Endothelial cell of umbilical vein (primary cell): ENCODE data around the gene MYO6. TPM values are rescaled to one million over a fixed set of nuclear protein-coding genes. Genes with fewer than 3 reads are reported as not detected.

Experiments
- BruUV-seq: library from RNA; stranded (reverse); fragments of 400-500 nt; replicated peaks from 2 replicates; lab custom pipeline; 2021; lab: Mats Ljungman, UMichigan
- CTCF ChIA-PET: fragments of 300-600, 350-600 bp; sonication (Branson Sonifier 250); formaldehyde crosslinking; loops from one replicate; lab custom pipeline; 2021; ENCODE audit warnings: antibody characterized with exemption, inconsistent platforms; lab: Charles Lee
- POLR2A ChIA-PET: fragments of 300-600, 350-600 bp; sonication (Branson Sonifier 250); formaldehyde crosslinking; loops from one replicate; lab custom pipeline; 2021; ENCODE audit warnings: antibody characterized with exemption, inconsistent platforms; lab: Charles Lee
- DNase-seq: peaks from one replicate; pipeline ENCODE4 v3.0.0-alpha.2; 2011; ENCODE audit warnings: low read depth, low spot score
- FAIRE-seq: peaks from 2 replicates; lab custom pipeline; 2011; peaks lifted over from hg19 to GRCh38; lab: Jason Lieb, UNC
- H2AFZ ChIP-seq: 2 replicates; pipeline ENCODE4 v1.6.0; 2012; ENCODE audit warnings: low read depth, low read length, control low read depth, inconsistent platforms
- H3K27ac ChIP-seq: 2 replicates; pipeline ENCODE4 v1.5.1; 2011; ENCODE audit warnings: low read depth, mild to moderate bottlenecking, control low read depth, low read length, moderate library complexity; ENCODE audit not compliant: insufficient read depth
- H3K27me3 ChIP-seq, 2 experiments: 2 replicates each; pipeline versions ENCODE4 v1.6.0 to v1.6.1; 2011; ENCODE audit warnings: low read length in 2 of 2, mixed read lengths in 1 of 2; ENCODE audit not compliant: control insufficient read depth in 2 of 2, insufficient read depth in 2 of 2
- H3K36me3 ChIP-seq, 2 experiments: 2 replicates in 1 of 2; 3 replicates in 1 of 2; pipeline ENCODE4 v1.5.1; 2011; ENCODE audit warnings: low read length in 2 of 2, mild to moderate bottlenecking in 1 of 2, moderate library complexity in 1 of 2; ENCODE audit not compliant: control insufficient read depth in 2 of 2, insufficient read depth in 2 of 2; ENCODE audit errors: extremely low read depth in 1 of 2
- H3K4me1 ChIP-seq: 3 replicates; pipeline ENCODE4 v1.5.1; 2011; ENCODE audit warnings: mild to moderate bottlenecking, low read length; ENCODE audit not compliant: control insufficient read depth, insufficient read depth; ENCODE audit errors: extremely low read depth
- H3K4me2 ChIP-seq: 2 replicates; pipeline ENCODE4 v1.6.1; 2011; ENCODE audit warnings: low read length, control low read depth, mixed read lengths; ENCODE audit not compliant: insufficient read depth
- H3K4me3 ChIP-seq, 3 experiments: fragments of 200-600 bp in 1 of 3; sonication (generic), shearing (Covaris generic) in 1 of 3; replicated peaks in 1 of 3; 2 replicates each; pipeline ENCODE4 v1.5.1; 2011 to 2016; ENCODE audit warnings: control low read depth in 3 of 3, low read length in 3 of 3, mild to moderate bottlenecking in 2 of 3, inconsistent platforms in 1 of 3, low read depth in 1 of 3, moderate library complexity in 1 of 3; ENCODE audit not compliant: insufficient read depth in 1 of 3
- H3K79me2 ChIP-seq: 2 replicates; pipeline ENCODE4 v1.6.0; 2012; ENCODE audit warnings: low read length, inconsistent platforms; ENCODE audit not compliant: control insufficient read depth, insufficient read depth
- H3K9ac ChIP-seq: replicated peaks from 2 replicates; pipeline ENCODE3; 2011; ENCODE audit warnings: low read length, control low read depth; ENCODE audit not compliant: insufficient read depth; ENCODE audit errors: extremely low read depth
- H3K9me1 ChIP-seq: replicated peaks from 3 replicates; pipeline ENCODE4 v1.6.0; 2011; ENCODE audit warnings: mild to moderate bottlenecking, low read length; ENCODE audit not compliant: control insufficient read depth, insufficient read depth; ENCODE audit errors: extremely low read depth
- H3K9me3 ChIP-seq: replicated peaks from 2 replicates; pipeline ENCODE4 v1.5.1; 2012; ENCODE audit warnings: low read length, inconsistent platforms; ENCODE audit not compliant: control insufficient read depth, insufficient read depth
- H4K20me1 ChIP-seq: replicated peaks from 2 replicates; pipeline ENCODE3; 2011; ENCODE audit warnings: mild to moderate bottlenecking, low read length; ENCODE audit not compliant: control insufficient read depth, insufficient read depth; ENCODE audit errors: extremely low read depth
- EZH2 ChIP-seq: IDR thresholded peaks from 2 replicates; pipeline ENCODE4 v1.6.1; 2012; ENCODE audit warnings: borderline replicate concordance, low read depth, mild to moderate bottlenecking, moderate library complexity, low read length, inconsistent platforms; ENCODE audit not compliant: severe bottlenecking
- FOS ChIP-seq: IDR thresholded peaks from 2 replicates; pipeline ENCODE4 v1.6.1; 2011; ENCODE audit warnings: mild to moderate bottlenecking, low read length, moderate library complexity, borderline replicate concordance; ENCODE audit not compliant: insufficient read depth
- GATA2 ChIP-seq: IDR thresholded peaks from 2 replicates; pipeline ENCODE4 v1.7.0; 2011; ENCODE audit warnings: low read depth, mild to moderate bottlenecking, moderate library complexity, mixed read lengths, low read length; ENCODE audit not compliant: insufficient read length, insufficient read depth
- JUN ChIP-seq: IDR thresholded peaks from 2 replicates; pipeline ENCODE4 v1.6.1; 2011; ENCODE audit warnings: borderline replicate concordance, low read depth; ENCODE audit not compliant: insufficient read length, insufficient read depth
- MYC ChIP-seq: IDR thresholded peaks from one replicate; pipeline ENCODE4 v1.6.1; 2011; ENCODE audit warnings: mild to moderate bottlenecking, low read depth, low read length
- POLR2A ChIP-seq: IDR thresholded peaks from 2 replicates; pipeline ENCODE4 v1.6.1; 2012; ENCODE audit warnings: low read depth, mild to moderate bottlenecking, control low read depth, low read length
- POLR2AphosphoS5 ChIP-seq: IDR thresholded peaks from 2 replicates; pipeline ENCODE4 v1.6.1; 2012; ENCODE audit warnings: low read depth, mild to moderate bottlenecking, control low read depth, low read length, moderate library complexity; ENCODE audit not compliant: insufficient read depth
- dilution Hi-C: fragments of 300-500 bp; cut with MboI; formaldehyde crosslinking; loops from one replicate; pipeline ENCODE4 v1.15.0; 2019; ENCODE audit warnings: low sequenced_read_pairs; ENCODE audit not compliant: extremely low pct_ligation_motif_present
- intact Hi-C: fragments of 100-400 bp; cut with micrococcal nuclease; formaldehyde crosslinking; loops from one replicate; pipeline ENCODE4 v1.10.0; 2022
- polyA plus RNA-seq, 4 experiments: library from polyadenylated mRNA; depleted of rRNA in 3 of 4; stranded (reverse) in 3 of 4; unstranded in 1 of 4; fragments of >200 nt; gene quantifications; 2 replicates each; pipeline versions ENCODE4 v1.2.1 to v1.2.3, GENCODE V29; 2011 to 2012; ENCODE audit warnings: missing spikeins in 1 of 4
- total RNA-seq: library from RNA; stranded (reverse); gene quantifications from 2 replicates; pipeline ENCODE4 v1.2.3, GENCODE V29; 2021
- TF ChIP-seq, protein P1 (sequence below): IDR thresholded peaks from 2 replicates; pipeline ENCODE4 v1.6.1; 2011; ENCODE audit not compliant: insufficient read depth, insufficient read length
- TF ChIP-seq, protein P2 (sequence below), 2 donors: IDR thresholded peaks; 1 replicate in 1 of 2; 2 replicates in 1 of 2; pipeline ENCODE4 v1.5.1; 2011; ENCODE audit warnings: low read length in 2 of 2, mild to moderate bottlenecking in 2 of 2, moderate library complexity in 2 of 2, control low read depth in 1 of 2, inconsistent platforms in 1 of 2, low read depth in 1 of 2; ENCODE audit not compliant: insufficient read depth in 1 of 2; ENCODE audit errors: extremely low read depth in 1 of 2

Gene MYO6
- total and polyA plus RNA-seq, 2 donors (not counting 3 experiments of a cell fraction or from before 2014, with no cell fraction given) = 15.5 to 68.0 TPM

DNA sequence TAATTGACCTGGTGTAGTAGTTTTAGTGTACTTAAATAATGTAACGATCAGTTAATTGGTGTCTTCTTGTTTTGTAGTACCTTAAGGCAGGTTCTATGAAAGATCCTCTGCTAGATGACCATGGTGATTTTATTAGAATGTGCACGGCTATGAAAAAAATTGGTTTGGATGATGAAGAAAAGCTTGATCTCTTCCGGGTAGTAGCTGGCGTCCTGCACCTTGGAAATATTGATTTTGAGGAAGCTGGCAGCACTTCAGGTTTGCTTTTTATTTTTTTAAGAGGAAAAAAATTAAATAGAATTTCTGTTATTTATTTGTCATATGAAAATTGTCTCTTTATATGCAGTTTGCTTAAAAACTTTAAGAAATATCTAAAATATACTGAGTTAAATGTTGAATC is 99.2 kb downstream of the MYO6 start:
- no peaks in the 10 kb centered on the region for H3K9me3 ChIP-seq
- H4K20me1 ChIP-seq = no peaks in the 10 kb centered on the region
- peaks cover 49% of the 10 kb centered on the region for H3K4me1 ChIP-seq
- DNase-seq = no peak
- dilution Hi-C loops (no loop called here), intact Hi-C loops (no loop called here)
- H3K79me2 ChIP-seq = no peaks in the 10 kb centered on the region
- ChIA-PET POLR2A (no interaction called here), CTCF (interaction anchor here (2.3 kb wide), 1 partner anchor 45 kb away, joined by 10 read pairs; no protein-coding TSS in a partner anchor)
- no peaks in the 10 kb centered on the region for H3K9me1 ChIP-seq
- H3K36me3 ChIP-seq = no peaks in the 10 kb centered on the region
- no peak overlapping the region for H3K4me3 ChIP-seq
- TF ChIP-seq POLR2AphosphoS5 = no peak
- no peak for TF ChIP-seq FOS
- no peak for TF ChIP-seq EZH2
- TF ChIP-seq MYC = no peak
- TF ChIP-seq, protein P1, sequence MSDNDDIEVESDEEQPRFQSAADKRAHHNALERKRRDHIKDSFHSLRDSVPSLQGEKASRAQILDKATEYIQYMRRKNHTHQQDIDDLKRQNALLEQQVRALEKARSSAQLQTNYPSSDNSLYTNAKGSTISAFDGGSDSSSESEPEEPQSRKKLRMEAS = no peak
- no peak for TF ChIP-seq POLR2A
- TF ChIP-seq GATA2 = no peak
- TF ChIP-seq, protein P2, sequence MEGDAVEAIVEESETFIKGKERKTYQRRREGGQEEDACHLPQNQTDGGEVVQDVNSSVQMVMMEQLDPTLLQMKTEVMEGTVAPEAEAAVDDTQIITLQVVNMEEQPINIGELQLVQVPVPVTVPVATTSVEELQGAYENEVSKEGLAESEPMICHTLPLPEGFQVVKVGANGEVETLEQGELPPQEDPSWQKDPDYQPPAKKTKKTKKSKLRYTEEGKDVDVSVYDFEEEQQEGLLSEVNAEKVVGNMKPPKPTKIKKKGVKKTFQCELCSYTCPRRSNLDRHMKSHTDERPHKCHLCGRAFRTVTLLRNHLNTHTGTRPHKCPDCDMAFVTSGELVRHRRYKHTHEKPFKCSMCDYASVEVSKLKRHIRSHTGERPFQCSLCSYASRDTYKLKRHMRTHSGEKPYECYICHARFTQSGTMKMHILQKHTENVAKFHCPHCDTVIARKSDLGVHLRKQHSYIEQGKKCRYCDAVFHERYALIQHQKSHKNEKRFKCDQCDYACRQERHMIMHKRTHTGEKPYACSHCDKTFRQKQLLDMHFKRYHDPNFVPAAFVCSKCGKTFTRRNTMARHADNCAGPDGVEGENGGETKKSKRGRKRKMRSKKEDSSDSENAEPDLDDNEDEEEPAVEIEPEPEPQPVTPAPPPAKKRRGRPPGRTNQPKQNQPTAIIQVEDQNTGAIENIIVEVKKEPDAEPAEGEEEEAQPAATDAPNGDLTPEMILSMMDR (IDR thresholded peaks at IDR 0.05; ENCODE audit: extremely low read depth in 1 of 2, insufficient read depth in 1 of 2, low read depth in 1 of 2, low read length in 2 of 2) = no peak
- TF ChIP-seq JUN = no peak
- no peak for FAIRE-seq
- no peak overlapping the region for H2AFZ ChIP-seq
- H3K9ac ChIP-seq = no peak overlapping the region
- no peak overlapping the region for H3K4me2 ChIP-seq
- no peaks in the 10 kb centered on the region for H3K27me3 ChIP-seq
- no peak overlapping the region for H3K27ac ChIP-seq
- no TSS peak for BruUV-seq
